Measurements from ENCODE around the gene HSPB6.

- TF ChIP-seq CTCF (IDR thresholded peaks at IDR 0.05; ENCODE audit: borderline replicate concordance, extremely low read depth, low read length, poor library complexity, severe bottlenecking) = no peak
- TF ChIP-seq EZH2 (IDR thresholded peaks at IDR 0.05; ENCODE audit: borderline replicate concordance, low read depth, low read length, severe bottlenecking) = no peak
Measured at GRCh38 chr19:35757231-35757748, 461 bp upstream of the HSPB6 start.

Measured in DND-41 (cell line).